ENCODE data around the gene DCN. TPM values are rescaled to one million over a fixed set of nuclear protein-coding genes. Genes with fewer than 3 reads are reported as not detected.

DCN gene
- total RNA-seq, 4 donors from 2014 or later = 610 to 3,671 (median 2,794) TPM

- TF ChIP-seq, protein P1, sequence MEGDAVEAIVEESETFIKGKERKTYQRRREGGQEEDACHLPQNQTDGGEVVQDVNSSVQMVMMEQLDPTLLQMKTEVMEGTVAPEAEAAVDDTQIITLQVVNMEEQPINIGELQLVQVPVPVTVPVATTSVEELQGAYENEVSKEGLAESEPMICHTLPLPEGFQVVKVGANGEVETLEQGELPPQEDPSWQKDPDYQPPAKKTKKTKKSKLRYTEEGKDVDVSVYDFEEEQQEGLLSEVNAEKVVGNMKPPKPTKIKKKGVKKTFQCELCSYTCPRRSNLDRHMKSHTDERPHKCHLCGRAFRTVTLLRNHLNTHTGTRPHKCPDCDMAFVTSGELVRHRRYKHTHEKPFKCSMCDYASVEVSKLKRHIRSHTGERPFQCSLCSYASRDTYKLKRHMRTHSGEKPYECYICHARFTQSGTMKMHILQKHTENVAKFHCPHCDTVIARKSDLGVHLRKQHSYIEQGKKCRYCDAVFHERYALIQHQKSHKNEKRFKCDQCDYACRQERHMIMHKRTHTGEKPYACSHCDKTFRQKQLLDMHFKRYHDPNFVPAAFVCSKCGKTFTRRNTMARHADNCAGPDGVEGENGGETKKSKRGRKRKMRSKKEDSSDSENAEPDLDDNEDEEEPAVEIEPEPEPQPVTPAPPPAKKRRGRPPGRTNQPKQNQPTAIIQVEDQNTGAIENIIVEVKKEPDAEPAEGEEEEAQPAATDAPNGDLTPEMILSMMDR (IDR thresholded peaks at IDR 0.05; ENCODE audit: low read depth) = no peak
These were observed 21.8 kb upstream of the DCN start for GRCh38 chr12:91204421-91204820.

DNA sequence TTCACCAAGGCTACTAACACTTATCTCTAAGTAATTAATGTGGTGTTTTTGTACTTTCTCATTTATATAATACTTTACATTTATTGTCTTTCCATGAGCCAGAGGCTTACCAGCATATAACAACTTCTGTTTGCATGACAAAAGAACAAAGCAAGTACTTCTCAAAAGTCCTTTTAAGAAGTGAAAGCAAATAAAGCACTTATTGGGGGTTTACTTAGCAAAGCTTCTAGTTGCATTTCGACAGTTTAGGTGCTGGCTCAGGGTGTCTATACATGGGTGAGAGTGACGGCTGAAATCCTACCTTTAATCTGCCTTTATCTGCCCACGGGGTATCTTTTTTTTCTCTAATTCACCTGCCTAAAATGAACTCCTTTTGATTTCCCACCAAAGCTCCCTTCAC, 21.0 kb upstream of the DCN start:
- TF ChIP-seq, protein P1 (IDR thresholded peaks at IDR 0.05; ENCODE audit: low read depth) = no peak

GRCh38 chr12:91202390-91202789, 19.8 kb upstream of the DCN start:
- TF ChIP-seq, protein P1 (IDR thresholded peaks at IDR 0.05; ENCODE audit: low read depth) = no peak

DNA sequence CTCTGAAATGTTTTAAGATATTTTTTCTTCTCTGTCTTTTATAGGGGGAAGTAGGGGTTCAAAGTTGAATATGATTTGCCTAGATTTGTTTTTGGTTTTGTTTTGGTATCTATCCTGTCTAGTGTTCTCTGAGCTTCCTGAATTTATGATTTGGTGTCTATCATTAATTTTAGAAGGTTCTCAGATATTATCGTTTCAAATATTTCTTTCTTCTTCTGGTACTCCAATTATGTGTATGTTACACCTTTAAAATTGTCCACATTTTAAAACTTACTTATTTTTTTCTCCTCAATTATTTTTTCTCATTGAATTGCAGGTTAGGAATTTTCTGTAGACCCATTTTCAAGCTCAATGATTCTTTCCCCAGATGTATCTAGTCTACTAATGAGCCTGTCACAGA, 13.8 kb upstream of the DCN start:
- TF ChIP-seq, protein P1 (IDR thresholded peaks at IDR 0.05; ENCODE audit: low read depth) = no peak

GRCh38 chr12:91194500-91194899, 11.9 kb upstream of the DCN start:
- TF ChIP-seq, protein P1 (IDR thresholded peaks at IDR 0.05; ENCODE audit: low read depth) = no peak

GRCh38 chr12:91191513-91192111, 9.0 kb upstream of the DCN start:
- TF ChIP-seq, protein P1 (IDR thresholded peaks at IDR 0.05; ENCODE audit: low read depth) = no peak

- TF ChIP-seq, protein P1 (IDR thresholded peaks at IDR 0.05; ENCODE audit: low read depth) = no peak
These were observed 6.9 kb upstream of the DCN start for GRCh38 chr12:91189516-91189915.
